ENCODE results near the gene OTOGL. TPM values are rescaled to one million over a fixed set of nuclear protein-coding genes. Genes with fewer than 3 reads are reported as not detected.

OTOGL gene
- total and polyA plus RNA-seq, 2 experiments from 2014 or later, result 6.4 to 15.0 TPM

- no peaks in the 10 kb centered on the region for H3K9me3 ChIP-seq (ENCODE audit: low read depth)
- no peak overlapping the region for H3K4me3 ChIP-seq
- no peaks in the 10 kb centered on the region for H3K27me3 ChIP-seq
- peaks cover 4% of the 10 kb centered on the region for H3K36me3 ChIP-seq
- peaks cover 27% of the 10 kb centered on the region for H3K4me1 ChIP-seq (ENCODE audit: low read depth)
- TF ChIP-seq, protein P1, sequence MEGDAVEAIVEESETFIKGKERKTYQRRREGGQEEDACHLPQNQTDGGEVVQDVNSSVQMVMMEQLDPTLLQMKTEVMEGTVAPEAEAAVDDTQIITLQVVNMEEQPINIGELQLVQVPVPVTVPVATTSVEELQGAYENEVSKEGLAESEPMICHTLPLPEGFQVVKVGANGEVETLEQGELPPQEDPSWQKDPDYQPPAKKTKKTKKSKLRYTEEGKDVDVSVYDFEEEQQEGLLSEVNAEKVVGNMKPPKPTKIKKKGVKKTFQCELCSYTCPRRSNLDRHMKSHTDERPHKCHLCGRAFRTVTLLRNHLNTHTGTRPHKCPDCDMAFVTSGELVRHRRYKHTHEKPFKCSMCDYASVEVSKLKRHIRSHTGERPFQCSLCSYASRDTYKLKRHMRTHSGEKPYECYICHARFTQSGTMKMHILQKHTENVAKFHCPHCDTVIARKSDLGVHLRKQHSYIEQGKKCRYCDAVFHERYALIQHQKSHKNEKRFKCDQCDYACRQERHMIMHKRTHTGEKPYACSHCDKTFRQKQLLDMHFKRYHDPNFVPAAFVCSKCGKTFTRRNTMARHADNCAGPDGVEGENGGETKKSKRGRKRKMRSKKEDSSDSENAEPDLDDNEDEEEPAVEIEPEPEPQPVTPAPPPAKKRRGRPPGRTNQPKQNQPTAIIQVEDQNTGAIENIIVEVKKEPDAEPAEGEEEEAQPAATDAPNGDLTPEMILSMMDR (IDR thresholded peaks at IDR 0.05; ENCODE audit: low read depth, low read length), result no peak
- peak overlapping the region; percentile 4 for H3K27ac ChIP-seq
- DNase-seq (ENCODE audit: low read depth in 1 of 2, low spot score in 1 of 2), result no peak
Observed at GRCh38 chr12:80233926-80234325, 134.6 kb downstream of the OTOGL start.

- Histone ChIP-seq H3K4me1 (ENCODE audit: low read depth) (peaks cover 20% of the 10 kb centered on the region), H3K4me3 (no peak overlapping the region), H3K36me3 (peaks cover 9% of the 10 kb centered on the region), H3K27me3 (no peaks in the 10 kb centered on the region), H3K27ac (peak overlapping the region; percentile 4), H3K9me3 (ENCODE audit: low read depth) (no peaks in the 10 kb centered on the region)
- DNase-seq (ENCODE audit: low read depth in 1 of 2, low spot score in 1 of 2), result no peak
- TF ChIP-seq, protein P1 (IDR thresholded peaks at IDR 0.05; ENCODE audit: low read depth, low read length), result no peak
Observed at GRCh38 chr12:80234667-80235066, 135.3 kb downstream of the OTOGL start.

GRCh38 chr12:80235944-80236343 lies 136.6 kb downstream of the OTOGL start:
- no peaks in the 10 kb centered on the region for H3K9me3 ChIP-seq (ENCODE audit: low read depth)
- no peak overlapping the region for H3K4me3 ChIP-seq
- H3K27ac ChIP-seq, result no peak overlapping the region
- H3K36me3 ChIP-seq, result peaks cover 11% of the 10 kb centered on the region
- no peak for DNase-seq (ENCODE audit: low read depth in 1 of 2, low spot score in 1 of 2)
- peaks cover 8% of the 10 kb centered on the region for H3K4me1 ChIP-seq (ENCODE audit: low read depth)
- H3K27me3 ChIP-seq, result no peaks in the 10 kb centered on the region
- TF ChIP-seq, protein P1 (IDR thresholded peaks at IDR 0.05; ENCODE audit: low read depth, low read length), result no peak

- DNase-seq (ENCODE audit: low read depth in 1 of 2, low spot score in 1 of 2), result no peak
- Histone ChIP-seq H3K4me3 (no peak overlapping the region), H3K4me1 (ENCODE audit: low read depth) (peaks cover 27% of the 10 kb centered on the region), H3K27me3 (no peaks in the 10 kb centered on the region), H3K9me3 (ENCODE audit: low read depth) (no peaks in the 10 kb centered on the region), H3K27ac (no peak overlapping the region), H3K36me3 (peaks cover 7% of the 10 kb centered on the region)
- TF ChIP-seq, protein P1 (IDR thresholded peaks at IDR 0.05; ENCODE audit: low read depth, low read length), result no peak
Observed at GRCh38 chr12:80239867-80240266, 140.5 kb downstream of the OTOGL start.

DNA sequence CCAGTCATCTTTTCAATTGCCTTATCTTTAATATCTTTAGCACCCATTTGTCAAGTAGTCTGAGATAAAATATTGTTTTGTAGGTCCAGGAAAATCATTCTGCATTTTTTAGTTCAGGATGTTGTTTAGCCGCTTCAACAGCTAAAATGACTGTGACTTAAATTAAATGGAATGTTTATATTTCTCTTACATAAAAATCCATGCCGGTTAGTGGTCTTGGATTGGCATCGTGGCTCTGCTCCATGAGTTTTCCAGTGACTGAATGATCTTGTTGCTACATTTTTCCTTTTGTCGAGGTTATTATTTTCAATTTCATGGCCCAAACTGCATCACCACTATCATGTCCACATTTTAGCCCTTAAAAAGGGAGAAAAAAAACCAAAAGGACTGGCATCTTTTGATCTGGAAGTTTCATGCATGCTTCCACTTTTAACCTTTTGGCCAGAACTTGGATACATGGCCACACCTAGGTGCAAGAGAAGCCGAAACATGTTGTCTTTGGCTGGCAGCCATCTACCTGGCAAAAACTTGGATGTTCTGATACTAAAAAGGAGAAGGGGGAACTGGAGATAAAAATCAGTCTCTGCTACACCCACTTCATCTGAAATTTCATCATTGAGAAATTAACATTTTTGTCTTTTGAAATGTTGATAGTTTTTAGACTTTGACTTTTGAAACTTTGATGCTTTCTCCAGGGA lies 142.4 kb downstream of the OTOGL start:
- Histone ChIP-seq H3K4me1 (ENCODE audit: low read depth) (peaks cover 27% of the 10 kb centered on the region), H3K4me3 (no peak overlapping the region), H3K36me3 (peaks cover 7% of the 10 kb centered on the region), H3K27ac (peak overlapping the region; percentile 88), H3K27me3 (no peaks in the 10 kb centered on the region), H3K9me3 (ENCODE audit: low read depth) (no peaks in the 10 kb centered on the region)
- DNase-seq (ENCODE audit: low read depth in 1 of 2, low spot score in 1 of 2), result no peak
- TF ChIP-seq, protein P1 (IDR thresholded peaks at IDR 0.05; ENCODE audit: low read depth, low read length), result no peak

Data from cardiac muscle cell (in vitro differentiated cells and primary cell).